Measurements from ENCODE around the gene RTP5.

DNA sequence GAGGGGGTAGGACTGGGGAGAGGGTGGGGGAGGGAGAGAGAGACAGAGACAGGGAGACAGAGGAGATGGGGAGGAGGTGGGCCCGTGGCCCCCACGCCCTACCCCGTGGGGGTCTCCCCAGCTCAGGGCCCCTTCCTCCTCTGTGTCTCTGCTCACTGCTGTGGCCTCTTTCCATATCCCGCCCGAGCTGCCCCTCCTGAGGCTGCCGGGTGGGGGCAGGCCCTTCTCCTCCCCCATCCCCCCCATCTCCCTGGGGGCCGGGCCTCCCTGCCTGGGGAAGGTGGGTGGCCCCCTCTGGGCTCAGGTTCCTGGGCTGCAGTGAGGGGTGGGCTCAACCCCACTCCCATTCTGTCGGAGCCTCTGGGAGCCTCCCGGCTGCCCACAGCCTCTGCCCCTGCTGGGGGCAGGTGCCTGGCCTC is 10.5 kb upstream of the RTP5 start:
- TF ChIP-seq, protein P1, sequence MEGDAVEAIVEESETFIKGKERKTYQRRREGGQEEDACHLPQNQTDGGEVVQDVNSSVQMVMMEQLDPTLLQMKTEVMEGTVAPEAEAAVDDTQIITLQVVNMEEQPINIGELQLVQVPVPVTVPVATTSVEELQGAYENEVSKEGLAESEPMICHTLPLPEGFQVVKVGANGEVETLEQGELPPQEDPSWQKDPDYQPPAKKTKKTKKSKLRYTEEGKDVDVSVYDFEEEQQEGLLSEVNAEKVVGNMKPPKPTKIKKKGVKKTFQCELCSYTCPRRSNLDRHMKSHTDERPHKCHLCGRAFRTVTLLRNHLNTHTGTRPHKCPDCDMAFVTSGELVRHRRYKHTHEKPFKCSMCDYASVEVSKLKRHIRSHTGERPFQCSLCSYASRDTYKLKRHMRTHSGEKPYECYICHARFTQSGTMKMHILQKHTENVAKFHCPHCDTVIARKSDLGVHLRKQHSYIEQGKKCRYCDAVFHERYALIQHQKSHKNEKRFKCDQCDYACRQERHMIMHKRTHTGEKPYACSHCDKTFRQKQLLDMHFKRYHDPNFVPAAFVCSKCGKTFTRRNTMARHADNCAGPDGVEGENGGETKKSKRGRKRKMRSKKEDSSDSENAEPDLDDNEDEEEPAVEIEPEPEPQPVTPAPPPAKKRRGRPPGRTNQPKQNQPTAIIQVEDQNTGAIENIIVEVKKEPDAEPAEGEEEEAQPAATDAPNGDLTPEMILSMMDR (IDR thresholded peaks at IDR 0.05), result no peak
- TF ChIP-seq MXI1 (IDR thresholded peaks at IDR 0.05; ENCODE audit: low read depth, low read length), result no peak
